Progenitor cell of endocrine pancreas (in vitro differentiated cells): ENCODE results near the gene SCN11A. TPM values are rescaled to one million over a fixed set of nuclear protein-coding genes. Genes with fewer than 3 reads are reported as not detected.
A peak's percentile ranks its signal among the peaks of the same experiment; 100 is the strongest.

Source experiments
- DNase-seq: peaks from one replicate; pipeline ENCODE4 v3.0.0; 2021; ENCODE audit warnings: low spot score; ENCODE audit not compliant: unreplicated experiment
- H3K27ac Mint-ChIP-seq: 2 replicates; pipeline ENCODE4 v1.8.0; 2021; ENCODE audit warnings: mild to moderate bottlenecking, moderate library complexity, mixed read lengths
- H3K27me3 Mint-ChIP-seq: 2 replicates; pipeline ENCODE4 v1.8.0; 2021; ENCODE audit warnings: mixed read lengths
- H3K36me3 Mint-ChIP-seq: 2 replicates; pipeline ENCODE4 v1.8.0; 2022; ENCODE audit warnings: mixed read lengths; ENCODE audit not compliant: insufficient read depth
- H3K4me1 Mint-ChIP-seq: 2 replicates; pipeline ENCODE4 v1.8.0; 2021; ENCODE audit warnings: low read depth, mixed read lengths
- H3K4me3 Mint-ChIP-seq: 2 replicates; pipeline ENCODE4 v1.8.0; 2021; ENCODE audit warnings: low read depth, mild to moderate bottlenecking, moderate library complexity, mixed read lengths
- H3K9me3 Mint-ChIP-seq: 2 replicates; pipeline ENCODE4 v1.8.0; 2021; ENCODE audit warnings: low read depth, mixed read lengths
- total RNA-seq: library from RNA; stranded (reverse); gene quantifications from 2 replicates; pipeline ENCODE4 v1.2.1, GENCODE V29; 2021
- TF ChIP-seq, protein P1 (sequence below): fragments of 200-600 bp; sonication (generic); IDR thresholded peaks from one replicate; pipeline ENCODE4 v1.5.0; 2021; ENCODE audit warnings: antibody characterized with exemption, mild to moderate bottlenecking; ENCODE audit not compliant: unreplicated experiment

Gene SCN11A
- total RNA-seq, 1 donor from 2014 or later = 1.6 TPM

DNA sequence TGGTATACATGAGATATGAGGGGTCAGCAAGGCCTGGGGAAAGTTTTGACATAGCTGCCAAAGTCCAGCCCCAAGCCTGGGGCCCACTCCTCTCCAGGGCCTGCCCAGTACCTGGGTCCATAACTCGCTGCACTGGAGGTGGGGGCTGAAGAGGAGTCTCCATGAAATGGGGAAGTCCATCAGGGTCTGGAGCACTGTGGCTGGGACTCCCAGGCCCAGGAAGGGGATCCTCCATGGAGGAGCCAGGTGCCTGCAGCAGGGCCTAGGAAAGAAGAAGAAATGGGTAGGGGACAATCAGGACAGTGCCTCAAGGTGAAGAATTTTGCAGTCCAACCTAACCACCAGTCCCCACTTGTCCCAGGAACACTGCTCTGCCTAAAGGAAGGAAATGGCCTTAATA, 47.5 kb upstream of the SCN11A start:
- H3K27ac Mint-ChIP-seq = no peak overlapping the region
- peaks cover 15% of the 10 kb centered on the region for H3K36me3 Mint-ChIP-seq
- H3K27me3 Mint-ChIP-seq = no peaks in the 10 kb centered on the region
- TF ChIP-seq, protein P1, sequence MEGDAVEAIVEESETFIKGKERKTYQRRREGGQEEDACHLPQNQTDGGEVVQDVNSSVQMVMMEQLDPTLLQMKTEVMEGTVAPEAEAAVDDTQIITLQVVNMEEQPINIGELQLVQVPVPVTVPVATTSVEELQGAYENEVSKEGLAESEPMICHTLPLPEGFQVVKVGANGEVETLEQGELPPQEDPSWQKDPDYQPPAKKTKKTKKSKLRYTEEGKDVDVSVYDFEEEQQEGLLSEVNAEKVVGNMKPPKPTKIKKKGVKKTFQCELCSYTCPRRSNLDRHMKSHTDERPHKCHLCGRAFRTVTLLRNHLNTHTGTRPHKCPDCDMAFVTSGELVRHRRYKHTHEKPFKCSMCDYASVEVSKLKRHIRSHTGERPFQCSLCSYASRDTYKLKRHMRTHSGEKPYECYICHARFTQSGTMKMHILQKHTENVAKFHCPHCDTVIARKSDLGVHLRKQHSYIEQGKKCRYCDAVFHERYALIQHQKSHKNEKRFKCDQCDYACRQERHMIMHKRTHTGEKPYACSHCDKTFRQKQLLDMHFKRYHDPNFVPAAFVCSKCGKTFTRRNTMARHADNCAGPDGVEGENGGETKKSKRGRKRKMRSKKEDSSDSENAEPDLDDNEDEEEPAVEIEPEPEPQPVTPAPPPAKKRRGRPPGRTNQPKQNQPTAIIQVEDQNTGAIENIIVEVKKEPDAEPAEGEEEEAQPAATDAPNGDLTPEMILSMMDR = no peak
- H3K4me1 Mint-ChIP-seq = peaks cover 4% of the 10 kb centered on the region
- H3K4me3 Mint-ChIP-seq = no peak overlapping the region
- DNase-seq = no peak
- H3K9me3 Mint-ChIP-seq = no peaks in the 10 kb centered on the region

GRCh38 chr3:39098473-39099000, 46.8 kb upstream of the SCN11A start:
- Mint-ChIP-seq H3K27me3 (no peaks in the 10 kb centered on the region), H3K27ac (no peak overlapping the region), H3K9me3 (no peaks in the 10 kb centered on the region), H3K4me1 (peaks cover 4% of the 10 kb centered on the region), H3K36me3 (peaks cover 19% of the 10 kb centered on the region), H3K4me3 (no peak overlapping the region)
- DNase-seq = no peak
- TF ChIP-seq, protein P1 = no peak

GRCh38 chr3:39097716-39098472, 46.1 kb upstream of the SCN11A start:
- Mint-ChIP-seq H3K36me3 (peaks cover 19% of the 10 kb centered on the region), H3K4me3 (no peak overlapping the region), H3K9me3 (no peaks in the 10 kb centered on the region), H3K4me1 (peaks cover 4% of the 10 kb centered on the region), H3K27ac (no peak overlapping the region), H3K27me3 (no peaks in the 10 kb centered on the region)
- TF ChIP-seq, protein P1 = no peak
- no peak for DNase-seq

- H3K36me3 Mint-ChIP-seq = peaks cover 23% of the 10 kb centered on the region
- no peaks in the 10 kb centered on the region for H3K9me3 Mint-ChIP-seq
- H3K4me1 Mint-ChIP-seq = peaks cover 4% of the 10 kb centered on the region
- no peaks in the 10 kb centered on the region for H3K27me3 Mint-ChIP-seq
- DNase-seq = no peak
- peak overlapping the region; percentile 87 for H3K27ac Mint-ChIP-seq
- TF ChIP-seq, protein P1 = no peak
- H3K4me3 Mint-ChIP-seq = no peak overlapping the region
Observed at GRCh38 chr3:39096775-39097174, 45.0 kb upstream of the SCN11A start.

GRCh38 chr3:39095778-39096177, 44.0 kb upstream of the SCN11A start:
- Mint-ChIP-seq H3K36me3 (peaks cover 24% of the 10 kb centered on the region), H3K27me3 (no peaks in the 10 kb centered on the region), H3K4me1 (peaks cover 4% of the 10 kb centered on the region), H3K9me3 (no peaks in the 10 kb centered on the region), H3K4me3 (no peak overlapping the region), H3K27ac (no peak overlapping the region)
- TF ChIP-seq, protein P1 = no peak
- no peak for DNase-seq
